OCI-LY7 (cell line): ENCODE data around the gene NOP16.

Experiments used
- CTCF ChIP-seq: fragments of 200-600 bp; sonication (generic); conservative IDR thresholded peaks from 2 replicates; pipeline ENCODE4 v1.5.1; 2014; ENCODE audit warnings: mild to moderate bottlenecking, antibody characterized with exemption, low read length, moderate library complexity, mixed read lengths
- EZH2phosphoT487 ChIP-seq: fragments of 200-600 bp; sonication (generic); IDR thresholded peaks from 2 replicates; pipeline ENCODE4 v1.6.1; 2018; ENCODE audit warnings: low read depth, borderline replicate concordance, mild to moderate bottlenecking, mixed run types, antibody characterized with exemption, low read length, moderate library complexity, mixed read lengths

- TF ChIP-seq CTCF (no peak), EZH2phosphoT487 (no peak)
Measured at GRCh38 chr5:176427971-176428370, 39.6 kb upstream of the NOP16 start.
